CD4-positive, alpha-beta T cell treated with Interleukin-4 for 4 hours (primary cell): ENCODE results near the gene KIAA0753.

Experiments used
- DNase-seq: peaks from one replicate; pipeline ENCODE4 v3.0.0-alpha.2; 2020

Gene KIAA0753

DNA sequence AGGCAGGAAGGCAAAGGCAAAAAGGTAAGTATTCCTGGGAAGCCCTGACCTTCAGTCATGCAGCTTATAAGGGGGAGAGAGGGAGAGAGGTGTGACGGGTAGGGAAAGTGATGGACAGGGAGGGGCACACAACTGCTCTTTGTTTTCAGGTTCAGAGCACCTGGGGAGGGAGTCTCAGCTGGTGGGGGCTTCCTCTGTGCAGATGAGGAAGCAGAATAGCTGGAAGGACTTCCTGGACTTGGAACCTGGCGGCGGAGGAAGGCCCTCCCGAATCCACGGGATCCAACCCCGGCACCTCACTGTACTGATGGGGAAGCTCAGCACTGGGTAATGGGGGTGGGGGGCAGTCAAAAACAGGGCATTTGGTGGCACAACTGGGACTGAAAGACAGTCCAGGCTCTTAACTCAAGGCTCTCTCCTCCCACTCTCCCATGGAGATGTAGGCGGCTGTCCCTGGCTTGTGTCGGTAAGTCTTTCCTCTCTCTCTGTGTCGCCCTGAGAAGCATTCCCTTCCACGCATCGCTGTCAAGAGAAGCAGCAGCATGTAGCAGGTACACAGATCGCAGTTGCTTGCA is 72.2 kb downstream of the KIAA0753 start:
- DNase-seq, result no peak

- DNase-seq, result no peak
These were observed 72.9 kb downstream of the KIAA0753 start for GRCh38 chr17:6567528-6568183.

GRCh38 chr17:6561446-6561845 is 79.1 kb downstream of the KIAA0753 start:
- DNase-seq, result no peak

- no peak for DNase-seq
These were observed 80.0 kb downstream of the KIAA0753 start for GRCh38 chr17:6560496-6560895.

DNA sequence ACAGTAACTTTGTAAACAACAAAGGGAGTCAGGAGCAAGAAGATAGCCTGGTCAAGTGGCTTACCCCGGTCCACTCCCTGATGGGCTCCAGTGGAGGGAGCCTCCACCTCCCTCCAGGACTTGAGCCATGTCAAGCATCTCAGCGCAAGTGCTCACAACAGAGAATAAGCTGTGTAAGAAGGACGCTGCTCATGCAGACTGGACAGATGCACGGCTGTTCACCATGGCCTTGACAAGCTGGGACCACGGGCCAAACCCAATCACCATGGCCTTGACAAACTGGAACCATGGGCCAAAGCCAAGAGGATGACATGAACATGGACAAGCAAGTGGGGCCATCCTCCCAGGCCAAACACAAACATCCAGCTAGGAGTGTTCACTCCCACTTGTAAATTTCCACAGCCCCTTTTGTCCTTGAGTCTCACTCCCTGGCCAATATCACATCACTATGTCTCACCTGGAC is 80.7 kb downstream of the KIAA0753 start:
- DNase-seq, result no peak

DNA sequence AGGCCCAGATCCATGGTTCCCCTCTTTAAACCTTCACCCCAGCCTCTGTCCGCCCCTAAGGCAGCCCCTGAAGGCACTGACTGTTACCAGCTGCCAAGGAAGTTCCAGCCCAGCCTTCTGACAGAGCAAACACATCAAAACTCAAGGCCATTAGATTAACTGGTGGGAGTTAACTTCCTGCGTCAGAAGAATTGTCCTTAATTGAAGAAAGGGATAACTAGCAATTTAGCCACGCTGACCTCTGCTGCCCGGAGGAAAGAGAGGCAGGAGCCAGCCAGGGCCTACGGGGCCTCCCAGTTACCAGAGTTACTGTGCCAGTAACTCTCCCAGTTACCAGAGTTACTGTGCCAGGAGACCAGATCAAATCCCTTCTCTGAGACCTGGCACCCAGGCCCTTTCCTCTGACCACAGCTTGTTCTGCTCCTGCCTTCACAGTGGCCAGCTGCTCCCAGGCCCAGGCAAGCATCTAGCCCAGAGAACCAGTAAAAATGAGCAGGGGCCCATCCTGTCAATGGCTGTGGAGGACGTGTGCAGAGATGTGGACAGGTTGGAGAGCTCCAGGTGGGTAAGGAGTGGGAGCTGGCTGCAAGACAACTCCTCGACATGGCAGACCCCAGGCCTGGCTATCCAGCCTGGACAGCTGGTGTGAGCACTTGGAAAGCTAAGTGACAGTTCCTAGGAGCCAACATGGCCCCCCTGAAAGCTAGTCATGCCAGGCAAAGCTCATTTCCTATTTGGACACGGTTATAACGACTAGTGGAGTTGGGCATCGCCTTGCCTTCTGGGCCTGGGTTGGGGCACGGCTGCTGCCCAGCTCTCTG is 81.4 kb downstream of the KIAA0753 start:
- no peak for DNase-seq

GRCh38 chr17:6558276-6558675 is 82.2 kb downstream of the KIAA0753 start:
- DNase-seq, result no peak

DNA sequence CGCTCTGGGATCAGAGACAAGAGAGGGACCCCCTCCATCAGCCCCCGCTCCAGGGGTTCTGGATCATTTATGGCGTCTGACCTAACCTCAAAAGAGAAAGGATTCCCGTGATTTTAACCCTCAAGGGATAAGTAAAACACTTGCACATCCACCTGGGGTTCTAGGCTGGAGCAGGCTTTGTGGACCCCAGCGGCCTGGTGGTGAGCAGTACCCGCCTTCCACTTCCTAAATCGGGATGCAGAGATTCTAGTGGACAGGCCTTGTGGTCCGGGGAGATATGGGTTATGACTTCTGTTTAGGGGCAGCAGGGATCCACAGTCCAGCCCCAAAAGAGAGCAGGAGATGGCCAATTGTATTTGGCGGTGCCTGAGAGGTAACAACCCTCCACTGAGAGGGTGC is 83.5 kb downstream of the KIAA0753 start:
- DNase-seq, result no peak

GRCh38 chr17:6556121-6557039 is 84.1 kb downstream of the KIAA0753 start, which contains the start of gene PITPNM3:
Gene PITPNM3 (minus strand): TSS chr17:6556555. CDS start chr17:6556406, 149 bp downstream.
- DNase-seq, result no peak

DNA sequence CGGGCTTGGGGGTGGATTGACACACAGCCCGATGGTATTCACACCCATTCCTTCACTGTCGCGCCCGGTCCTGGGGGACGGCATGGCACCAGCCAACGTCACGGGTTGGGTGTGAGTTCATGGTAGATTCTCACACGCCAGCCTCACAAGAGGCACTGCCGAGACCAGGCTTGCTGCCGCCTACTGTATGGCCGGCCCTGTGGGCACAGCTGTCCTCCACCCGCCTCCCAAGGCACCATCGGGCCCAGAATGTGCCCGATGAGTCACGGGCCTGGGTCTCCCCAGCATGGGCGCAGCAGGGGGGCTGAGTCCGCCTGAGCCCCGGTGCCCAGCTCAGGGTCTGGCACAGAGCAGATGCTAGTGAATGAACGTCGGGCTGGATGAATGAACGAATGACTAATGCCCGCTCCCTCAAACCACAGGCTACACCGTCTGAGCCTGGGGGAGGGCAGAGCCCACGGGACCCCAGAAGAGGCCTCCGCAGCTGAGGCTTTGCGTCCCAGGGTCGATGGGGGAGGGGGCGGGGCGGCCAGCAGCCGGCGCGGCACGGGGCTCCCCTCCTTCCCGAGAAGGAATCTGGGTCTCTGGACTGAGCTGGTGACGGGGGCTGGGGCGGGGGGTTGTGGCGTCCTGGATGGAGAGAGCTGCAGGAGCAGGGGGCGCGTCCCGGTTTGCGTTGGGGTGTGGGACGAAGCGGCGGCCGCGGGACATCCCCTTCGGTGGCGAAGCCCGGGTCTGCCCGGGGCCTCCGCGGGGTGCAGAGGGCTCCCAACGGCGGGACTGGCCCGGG is 85.0 kb downstream of the KIAA0753 start:
- no peak for DNase-seq

- DNase-seq, result no peak
These were observed 85.6 kb downstream of the KIAA0753 start for GRCh38 chr17:6554871-6555330.

- no peak for DNase-seq
These were observed 86.2 kb downstream of the KIAA0753 start for GRCh38 chr17:6554342-6554741.

DNA sequence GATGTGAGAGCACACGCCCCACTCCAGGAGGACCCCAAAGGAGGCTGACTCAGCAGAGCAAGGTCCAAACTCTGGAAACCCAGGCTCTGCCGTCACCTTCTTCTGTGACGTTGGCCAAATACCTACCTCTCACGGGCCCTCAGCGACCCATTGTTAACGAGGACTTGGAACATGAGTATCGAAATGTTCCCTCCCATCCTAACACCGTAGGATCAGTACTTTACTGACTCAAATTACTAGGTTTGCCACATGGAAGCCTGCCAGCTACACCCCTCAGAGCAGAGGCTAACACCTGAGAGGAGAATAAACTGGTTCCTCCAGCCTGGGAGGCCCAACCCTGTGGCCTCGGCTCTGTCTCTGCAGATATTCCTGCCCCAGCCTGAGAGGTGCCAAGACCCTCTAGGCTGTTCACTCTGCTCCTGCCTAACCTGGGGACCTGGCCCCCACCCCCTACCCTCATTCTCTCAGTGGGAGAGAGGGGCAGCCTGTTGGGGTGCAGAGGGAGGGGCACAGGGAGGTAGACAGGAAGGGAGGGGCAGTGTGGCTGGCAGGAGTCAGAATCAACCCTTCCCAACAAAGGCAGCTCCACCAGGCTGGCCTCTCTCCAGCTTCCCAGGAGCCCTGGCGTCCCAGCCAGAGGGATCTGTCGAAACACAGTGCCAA is 88.5 kb downstream of the KIAA0753 start:
- no peak for DNase-seq

DNA sequence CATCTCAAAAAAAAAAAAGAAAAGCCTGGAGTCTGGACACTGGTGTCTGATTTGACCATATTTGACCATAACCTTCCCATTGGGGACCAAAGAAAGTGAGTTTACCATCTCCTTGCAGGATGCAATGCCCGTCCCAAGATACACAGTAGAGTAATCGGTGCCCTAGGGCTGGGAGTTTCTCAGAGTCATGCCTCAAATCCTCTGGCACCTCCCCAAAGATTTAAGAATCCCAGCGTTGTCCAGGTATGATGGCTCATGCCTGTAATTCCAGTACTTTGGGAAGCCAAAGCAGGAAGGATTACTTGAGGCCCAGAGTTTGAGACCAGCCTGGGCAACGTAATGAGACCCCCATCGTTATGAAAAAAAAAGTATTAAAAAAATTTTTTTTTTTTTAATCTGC is 89.2 kb downstream of the KIAA0753 start:
- no peak for DNase-seq

GRCh38 chr17:6549384-6550036 is 91.0 kb downstream of the KIAA0753 start:
- DNase-seq, result no peak

GRCh38 chr17:6548578-6549330 is 91.8 kb downstream of the KIAA0753 start:
- DNase-seq, result no peak

GRCh38 chr17:6548034-6548433 is 92.5 kb downstream of the KIAA0753 start:
- no peak for DNase-seq

- no peak for DNase-seq
These were observed 93.2 kb downstream of the KIAA0753 start for GRCh38 chr17:6547336-6547735.

- no peak for DNase-seq
These were observed 94.3 kb downstream of the KIAA0753 start for GRCh38 chr17:6546069-6546718.
